SH-SY5Y (cell line): Measurements from ENCODE around the gene LITAF.

Source experiments
- GATA2 ChIP-seq: IDR thresholded peaks from 2 replicates; pipeline ENCODE4 v1.6.1; 2011; ENCODE audit warnings: mild to moderate bottlenecking, low read depth, low read length
- GATA3 ChIP-seq: IDR thresholded peaks from 2 replicates; pipeline ENCODE4 v1.6.1; 2011; ENCODE audit warnings: low read depth, mild to moderate bottlenecking, low read length, moderate library complexity

LITAF gene

DNA sequence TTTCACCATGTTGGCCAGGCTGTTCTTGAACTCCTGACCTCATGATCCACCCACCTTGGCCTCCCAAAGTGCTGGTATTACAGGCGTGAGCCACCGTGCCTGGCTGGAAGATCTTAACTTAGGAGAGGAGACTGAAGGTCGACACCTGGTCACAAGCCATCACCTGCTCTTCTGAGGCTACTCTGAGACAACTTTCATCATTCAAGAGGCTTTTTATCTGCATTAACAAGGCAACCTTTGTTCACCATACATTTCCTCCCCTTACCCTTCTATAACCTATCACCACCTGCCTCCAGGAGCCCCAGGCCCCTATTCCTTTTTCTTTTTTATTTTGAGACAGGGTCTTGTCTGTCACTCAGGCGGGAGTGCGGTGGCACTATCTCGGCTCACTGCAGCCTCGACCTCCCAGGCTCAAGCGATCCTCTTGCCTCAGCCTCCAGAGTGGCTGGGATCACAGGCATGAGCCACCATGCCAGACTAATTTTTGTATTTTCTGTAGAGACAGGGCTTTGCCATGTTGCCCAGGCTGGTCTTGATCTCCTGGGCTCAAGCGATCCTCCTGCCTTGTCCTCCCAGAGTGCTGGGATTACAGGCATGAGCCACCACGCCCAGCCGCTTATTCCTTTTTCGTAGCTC, 6.2 kb downstream of the LITAF start:
- TF ChIP-seq GATA2 (no peak), GATA3 (no peak)

DNA sequence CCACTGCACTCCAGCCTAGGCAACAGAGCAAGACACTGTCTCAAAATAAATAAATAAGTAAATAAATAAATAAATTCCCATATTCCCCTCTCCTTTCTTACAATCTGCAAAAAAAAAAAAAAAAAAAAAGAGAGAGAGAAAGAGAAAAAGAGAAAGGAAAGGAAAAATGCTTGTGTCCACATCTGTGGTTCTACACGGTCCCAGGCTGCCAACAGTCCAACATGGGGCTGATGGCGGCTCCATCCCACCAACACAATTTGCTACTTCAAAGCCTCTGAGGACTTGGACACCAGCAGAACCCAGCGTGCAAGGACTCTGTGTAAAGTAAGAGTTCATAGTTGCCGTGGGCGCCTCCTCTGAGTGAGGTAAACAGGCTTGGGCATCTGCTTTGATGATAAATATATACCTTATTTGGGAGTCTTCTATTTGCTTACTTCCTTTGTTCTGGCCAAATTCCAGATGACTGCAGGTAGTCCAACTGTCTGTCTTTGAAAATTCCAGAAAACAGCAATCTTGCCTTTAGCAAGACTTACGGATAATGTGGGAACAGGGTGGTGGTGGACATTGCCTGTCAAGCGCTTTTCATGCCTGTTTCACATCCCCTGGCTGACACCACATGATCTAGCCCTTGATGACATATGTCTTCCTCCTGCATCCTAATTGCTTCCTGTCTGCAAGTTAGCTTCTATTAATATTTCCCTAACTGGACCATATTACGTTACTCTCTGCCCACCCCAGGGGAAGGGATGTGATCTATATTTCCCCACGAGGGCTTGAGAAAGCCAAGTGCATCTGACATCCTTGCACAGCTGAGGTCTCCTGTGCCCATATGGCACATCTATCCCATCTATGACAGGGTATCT, 10.1 kb downstream of the LITAF start:
- no peak for TF ChIP-seq GATA3
- no peak for TF ChIP-seq GATA2

DNA sequence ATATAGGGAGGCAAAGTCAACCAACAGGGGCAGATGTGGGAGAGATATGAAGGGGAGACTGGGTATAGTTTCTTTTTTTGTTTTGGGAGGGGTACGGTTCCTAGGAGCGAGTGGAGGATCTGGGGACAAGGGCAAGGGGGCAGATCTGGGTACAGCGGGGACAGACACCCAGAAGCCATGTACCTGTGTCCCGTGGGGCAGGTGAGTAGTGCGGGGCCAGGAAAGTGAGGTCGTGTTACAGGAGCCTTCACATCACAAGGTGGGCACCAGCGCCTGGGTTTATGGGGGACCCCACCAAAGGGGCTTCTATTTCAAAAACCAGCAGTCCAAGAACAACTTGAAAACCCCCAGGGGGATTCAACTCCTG, 11.5 kb downstream of the LITAF start:
- TF ChIP-seq GATA3 (no peak), GATA2 (no peak)

DNA sequence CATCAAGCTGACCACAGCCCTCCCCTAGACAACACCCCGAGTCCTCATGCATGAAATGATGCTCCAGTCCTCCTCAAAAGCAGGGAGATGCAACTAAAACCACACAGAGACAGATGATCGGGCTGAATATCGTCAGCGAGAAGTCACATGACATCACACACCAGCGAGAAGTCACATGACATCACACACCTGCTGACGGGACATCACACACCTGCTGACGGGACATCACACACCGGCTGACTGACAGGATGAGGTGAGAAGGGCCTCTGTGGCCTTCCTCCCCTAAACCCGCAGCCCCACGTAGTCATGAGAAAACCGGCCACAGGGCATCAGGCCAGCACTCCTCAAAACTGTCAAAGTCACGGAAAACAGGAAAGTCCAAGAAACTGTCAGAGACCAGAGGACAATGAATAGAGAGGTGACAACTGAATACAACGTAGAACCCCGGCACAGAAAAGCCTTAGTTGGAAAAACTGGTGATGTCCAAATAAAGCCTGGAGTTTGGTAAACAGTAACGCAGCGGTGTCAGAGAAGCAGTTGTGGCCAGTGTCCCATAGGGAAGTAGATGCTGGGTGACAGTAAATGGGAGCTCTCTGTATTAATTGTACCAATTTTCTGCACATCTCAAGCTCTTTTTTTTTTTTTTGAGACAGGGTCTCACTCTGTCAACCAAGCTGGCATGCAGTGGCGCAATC, 14.3 kb downstream of the LITAF start:
- TF ChIP-seq GATA3 (no peak), GATA2 (no peak)

DNA sequence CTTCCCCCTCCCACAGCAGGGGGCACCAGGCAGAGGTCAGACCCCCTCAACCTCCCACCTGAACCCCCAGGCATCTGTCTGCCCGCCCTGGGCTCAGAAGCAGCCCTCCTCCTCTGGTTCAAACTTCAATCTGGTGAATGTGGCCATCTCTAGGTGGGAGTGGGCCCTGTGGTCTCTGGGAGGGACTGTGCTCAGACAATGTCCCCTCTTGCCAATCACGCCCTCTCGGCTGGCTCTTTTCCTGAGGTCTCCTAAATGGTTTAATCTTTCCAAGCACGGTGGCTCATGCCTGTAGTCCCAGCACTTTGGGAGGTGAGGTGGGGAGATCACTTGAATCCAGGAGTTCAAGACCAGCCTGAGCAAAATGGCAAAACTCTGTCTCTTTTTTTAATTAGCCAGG, 15.2 kb downstream of the LITAF start:
- no peak for TF ChIP-seq GATA3
- no peak for TF ChIP-seq GATA2

DNA sequence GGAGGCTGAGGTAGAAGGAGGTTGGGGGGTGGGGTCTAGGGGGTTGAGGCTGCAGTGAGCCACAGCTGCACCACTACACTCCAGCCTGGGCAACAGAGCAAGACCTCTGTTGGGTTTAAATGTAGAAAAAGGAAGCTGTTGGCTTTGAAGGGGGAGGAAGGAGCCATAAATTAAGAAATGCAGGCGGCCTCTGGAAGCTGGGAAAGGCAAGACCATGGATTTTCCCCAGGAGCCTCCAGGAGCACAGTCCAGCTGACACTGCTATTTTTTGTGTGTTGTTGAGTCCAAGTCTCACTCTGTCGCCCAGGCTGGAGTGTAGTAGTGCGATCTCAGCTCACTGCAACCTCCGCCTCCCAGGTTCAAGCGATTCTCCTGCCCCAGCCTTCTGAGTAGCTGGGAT, 15.9 kb downstream of the LITAF start:
- TF ChIP-seq GATA2 = no peak
- TF ChIP-seq GATA3 = no peak

DNA sequence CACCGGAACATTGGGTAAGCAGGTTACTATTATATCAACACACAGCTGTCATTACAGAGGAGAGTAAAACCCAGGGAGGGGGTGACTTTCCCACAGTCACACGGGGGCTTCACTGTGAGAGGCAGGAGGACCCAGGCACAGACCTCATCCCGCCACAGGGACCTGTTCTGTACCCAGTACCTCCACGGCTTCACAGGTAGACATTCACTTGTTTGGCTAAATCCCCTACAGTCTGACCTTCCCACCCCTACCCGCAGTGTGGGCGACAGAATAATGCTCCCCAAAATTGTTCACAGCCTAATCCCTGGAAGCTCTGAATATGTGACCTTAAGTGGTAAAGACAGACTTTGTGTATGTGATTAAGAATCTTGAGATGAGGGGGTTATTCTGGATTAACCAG, 16.5 kb downstream of the LITAF start:
- TF ChIP-seq GATA3 (no peak), GATA2 (no peak)

DNA sequence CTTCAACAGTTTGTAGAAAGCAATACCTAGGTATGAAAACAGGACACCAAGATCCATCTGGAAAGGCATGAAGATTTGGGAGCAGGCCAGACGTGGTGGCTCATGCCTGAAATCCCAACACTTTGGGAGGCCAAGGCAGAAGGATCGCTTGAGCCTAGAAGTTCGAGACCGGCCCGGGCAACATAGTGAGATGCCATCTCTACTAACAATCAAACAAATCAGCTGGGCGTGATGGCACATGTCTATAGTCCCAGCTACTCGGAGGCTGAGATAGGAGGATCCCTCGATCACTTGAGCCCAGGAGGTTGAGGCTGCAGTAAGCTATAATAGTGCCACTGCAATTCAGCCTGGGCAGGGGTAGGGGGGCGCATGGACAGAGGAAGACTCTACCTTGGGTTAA, 20.3 kb downstream of the LITAF start:
- TF ChIP-seq GATA3 = no peak
- TF ChIP-seq GATA2 = no peak

DNA sequence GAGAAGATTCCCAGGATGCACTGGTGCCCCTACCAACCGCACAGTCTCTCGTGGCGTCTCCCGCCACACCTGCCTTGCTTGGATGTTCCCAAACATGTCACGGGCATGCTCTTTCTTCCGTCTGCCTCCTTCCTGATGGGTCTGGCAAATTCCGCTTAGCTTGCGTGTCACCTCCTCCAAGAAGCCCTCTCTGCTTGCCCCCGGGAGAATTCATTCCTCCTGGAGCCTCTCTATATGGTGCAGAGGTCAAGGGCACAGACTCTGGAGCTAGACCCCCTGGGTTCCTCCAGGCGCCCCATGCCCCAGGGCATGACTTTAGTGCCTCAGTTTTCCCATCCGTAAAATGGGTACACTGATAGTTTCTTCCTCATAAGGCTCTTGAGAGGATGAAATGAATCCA, 21.1 kb downstream of the LITAF start:
- TF ChIP-seq GATA2 (no peak), GATA3 (no peak)

DNA sequence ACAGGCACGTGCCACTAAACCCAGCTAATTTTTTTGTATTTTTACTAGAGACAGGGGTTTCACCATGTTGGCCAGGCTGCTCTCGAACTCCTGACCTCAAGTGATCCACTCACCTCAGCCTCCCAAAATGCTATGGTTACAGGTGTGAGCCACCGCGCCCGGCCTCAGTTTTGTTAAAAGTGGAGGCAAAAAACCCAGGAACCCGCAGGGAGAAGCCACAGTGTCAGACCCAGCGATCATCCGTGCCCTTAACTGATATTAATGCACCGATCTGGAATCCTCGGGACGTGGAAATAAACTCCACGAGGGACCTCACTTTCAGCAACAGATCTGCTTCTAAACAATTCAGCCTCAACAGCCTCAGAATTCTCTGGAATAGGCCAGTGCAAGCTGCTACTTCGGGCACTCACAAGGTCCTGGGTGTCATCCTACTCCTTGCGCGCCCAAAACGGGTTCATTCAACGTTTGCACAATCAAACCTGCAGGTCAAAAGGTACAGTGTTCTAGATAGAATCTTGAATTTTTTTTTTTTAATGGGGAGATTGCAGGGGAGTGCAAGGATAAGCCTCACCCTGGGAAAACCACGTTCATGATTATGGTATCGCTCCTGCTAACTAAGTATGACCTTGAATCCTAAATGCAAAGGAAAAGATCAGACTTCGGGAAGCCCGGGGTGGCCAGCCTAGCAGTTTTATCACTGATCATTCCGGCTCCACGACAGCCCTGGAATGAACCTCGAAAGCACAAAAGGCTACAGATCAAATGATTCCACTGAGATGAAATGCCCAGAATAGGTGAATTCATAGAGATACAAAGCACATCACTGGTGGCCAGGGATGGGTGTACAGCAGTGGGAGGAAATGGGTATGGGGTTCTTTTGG, 22.4 kb downstream of the LITAF start:
- TF ChIP-seq GATA2 (no peak), GATA3 (no peak)

DNA sequence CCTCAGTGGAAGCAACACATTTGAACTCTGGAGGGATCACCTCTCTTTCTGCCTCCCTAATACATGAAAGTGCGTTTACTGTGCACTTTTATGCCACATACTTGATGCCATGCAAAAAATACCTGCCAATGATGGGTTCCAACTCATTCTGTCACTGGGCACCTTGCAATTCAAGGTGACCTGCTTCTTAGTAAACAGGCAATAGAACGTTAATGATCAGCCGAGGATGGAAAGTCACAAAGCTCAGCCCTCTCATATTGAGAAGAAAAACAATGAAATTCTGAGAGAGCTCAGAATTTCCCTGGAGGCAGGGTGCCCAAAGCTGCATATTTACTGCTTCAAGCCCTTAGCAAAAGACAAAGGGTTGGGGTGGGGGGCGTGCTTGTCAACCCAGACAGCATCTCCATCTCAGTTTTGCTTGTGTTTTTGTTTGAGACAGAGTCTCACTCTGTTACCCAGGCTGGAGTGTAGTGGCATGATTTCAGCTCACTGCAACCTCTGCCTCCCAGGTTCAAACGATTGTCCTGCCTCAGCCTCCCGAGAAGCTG, 23.2 kb downstream of the LITAF start:
- TF ChIP-seq GATA3 = no peak
- TF ChIP-seq GATA2 = no peak

DNA sequence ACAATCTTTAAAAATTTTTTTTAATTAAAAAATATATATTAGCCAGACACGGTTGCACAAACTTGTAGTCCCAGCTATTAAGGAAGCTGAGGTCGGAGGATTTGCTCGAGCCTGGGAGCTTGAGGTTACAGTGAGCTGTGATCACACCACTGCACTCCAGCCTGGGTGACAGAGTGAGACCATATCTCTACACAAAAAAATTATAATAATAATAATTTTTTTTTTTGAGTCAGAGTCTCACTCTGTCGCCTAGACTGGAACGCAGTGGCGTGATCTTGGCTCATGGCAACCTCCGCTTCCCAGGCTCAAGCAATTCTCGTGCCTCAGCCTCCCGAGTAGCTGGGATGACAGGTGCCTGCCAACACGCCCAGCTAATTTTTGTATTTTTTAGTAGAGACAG, 23.8 kb downstream of the LITAF start:
- TF ChIP-seq GATA2 (no peak), GATA3 (no peak)

DNA sequence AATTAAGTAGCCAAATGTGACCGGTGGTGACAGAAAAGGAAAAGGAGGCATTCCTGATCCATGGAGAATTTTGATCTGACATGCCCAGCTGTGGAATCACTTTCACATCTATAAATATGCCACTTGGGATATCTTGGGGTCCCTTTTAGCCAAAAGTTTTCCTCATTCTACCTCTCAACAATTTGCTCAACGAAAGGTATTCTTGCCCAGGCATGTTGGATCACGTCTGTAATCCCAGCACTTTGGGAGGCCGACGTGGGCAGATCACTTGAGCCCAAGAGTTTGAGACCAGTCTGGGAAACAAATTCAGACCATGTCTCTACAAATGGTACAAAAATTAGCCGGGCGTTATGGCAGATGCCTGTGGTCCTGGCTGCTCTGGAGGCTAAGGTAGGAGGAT, 24.3 kb downstream of the LITAF start:
- no peak for TF ChIP-seq GATA3
- no peak for TF ChIP-seq GATA2
